ENCODE data around the gene SORBS2.

Gene SORBS2

DNA sequence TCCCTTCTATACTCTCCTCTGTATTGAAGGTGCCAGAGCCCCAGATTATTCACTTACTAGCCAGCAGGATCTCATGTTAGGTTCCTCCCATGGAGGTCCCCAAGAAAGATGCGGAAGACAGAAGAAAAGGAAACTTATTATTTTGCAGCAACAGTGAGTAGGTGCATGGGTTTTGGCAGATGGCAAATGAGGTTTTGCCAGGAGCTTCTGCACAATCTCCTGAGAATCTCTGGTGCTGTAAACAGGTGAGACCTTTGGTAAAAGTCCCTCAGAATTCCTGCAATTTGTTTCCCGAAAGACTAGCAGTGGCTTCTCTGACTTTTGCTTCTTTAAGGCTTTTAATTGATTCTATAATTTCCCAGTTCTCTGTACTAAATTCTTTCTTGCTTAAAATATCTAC lies 29.5 kb upstream of the SORBS2 start (continued):
- TF ChIP-seq, protein P1, sequence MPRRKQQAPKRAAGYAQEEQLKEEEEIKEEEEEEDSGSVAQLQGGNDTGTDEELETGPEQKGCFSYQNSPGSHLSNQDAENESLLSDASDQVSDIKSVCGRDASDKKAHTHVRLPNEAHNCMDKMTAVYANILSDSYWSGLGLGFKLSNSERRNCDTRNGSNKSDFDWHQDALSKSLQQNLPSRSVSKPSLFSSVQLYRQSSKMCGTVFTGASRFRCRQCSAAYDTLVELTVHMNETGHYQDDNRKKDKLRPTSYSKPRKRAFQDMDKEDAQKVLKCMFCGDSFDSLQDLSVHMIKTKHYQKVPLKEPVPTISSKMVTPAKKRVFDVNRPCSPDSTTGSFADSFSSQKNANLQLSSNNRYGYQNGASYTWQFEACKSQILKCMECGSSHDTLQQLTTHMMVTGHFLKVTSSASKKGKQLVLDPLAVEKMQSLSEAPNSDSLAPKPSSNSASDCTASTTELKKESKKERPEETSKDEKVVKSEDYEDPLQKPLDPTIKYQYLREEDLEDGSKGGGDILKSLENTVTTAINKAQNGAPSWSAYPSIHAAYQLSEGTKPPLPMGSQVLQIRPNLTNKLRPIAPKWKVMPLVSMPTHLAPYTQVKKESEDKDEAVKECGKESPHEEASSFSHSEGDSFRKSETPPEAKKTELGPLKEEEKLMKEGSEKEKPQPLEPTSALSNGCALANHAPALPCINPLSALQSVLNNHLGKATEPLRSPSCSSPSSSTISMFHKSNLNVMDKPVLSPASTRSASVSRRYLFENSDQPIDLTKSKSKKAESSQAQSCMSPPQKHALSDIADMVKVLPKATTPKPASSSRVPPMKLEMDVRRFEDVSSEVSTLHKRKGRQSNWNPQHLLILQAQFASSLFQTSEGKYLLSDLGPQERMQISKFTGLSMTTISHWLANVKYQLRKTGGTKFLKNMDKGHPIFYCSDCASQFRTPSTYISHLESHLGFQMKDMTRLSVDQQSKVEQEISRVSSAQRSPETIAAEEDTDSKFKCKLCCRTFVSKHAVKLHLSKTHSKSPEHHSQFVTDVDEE (CRISPR knock-in tag; IDR thresholded peaks at IDR 0.05) = no peak
- TF ChIP-seq OSR1 (CRISPR knock-in tag; IDR thresholded peaks at IDR 0.05) = no peak

DNA sequence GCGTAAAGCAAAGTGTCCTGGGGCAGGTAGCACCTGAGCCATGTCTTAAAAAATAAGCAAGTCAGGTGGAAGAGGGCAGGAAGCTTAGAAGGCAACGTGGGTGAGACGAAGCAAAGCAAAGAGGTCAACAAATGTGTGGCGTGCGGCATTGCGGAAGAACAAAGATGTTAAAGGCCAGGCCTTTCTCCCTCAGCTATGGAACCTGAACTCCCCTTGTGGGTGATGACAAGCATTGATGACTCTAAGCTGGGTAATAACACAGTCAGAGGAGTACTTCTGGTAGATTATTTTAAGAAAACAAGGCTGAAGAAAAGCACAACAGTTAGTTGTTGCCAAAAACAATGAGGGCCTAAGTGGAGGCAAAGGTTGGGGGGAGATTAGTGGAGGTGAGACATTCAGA lies 29.0 kb upstream of the SORBS2 start:
- no peak for TF ChIP-seq GLIS3 (CRISPR knock-in tag; IDR thresholded peaks at IDR 0.05)
- no peak for TF ChIP-seq PPARA (CRISPR knock-in tag; IDR thresholded peaks at IDR 0.05; ENCODE audit: borderline replicate concordance)
- TF ChIP-seq SNAI2 (CRISPR knock-in tag; IDR thresholded peaks at IDR 0.05) = no peak
- TF ChIP-seq ESRRG (CRISPR knock-in tag; IDR thresholded peaks at IDR 0.05) = no peak
- no peak for TF ChIP-seq ZFP30 (CRISPR knock-in tag; IDR thresholded peaks at IDR 0.05)
- TF ChIP-seq, protein P2, sequence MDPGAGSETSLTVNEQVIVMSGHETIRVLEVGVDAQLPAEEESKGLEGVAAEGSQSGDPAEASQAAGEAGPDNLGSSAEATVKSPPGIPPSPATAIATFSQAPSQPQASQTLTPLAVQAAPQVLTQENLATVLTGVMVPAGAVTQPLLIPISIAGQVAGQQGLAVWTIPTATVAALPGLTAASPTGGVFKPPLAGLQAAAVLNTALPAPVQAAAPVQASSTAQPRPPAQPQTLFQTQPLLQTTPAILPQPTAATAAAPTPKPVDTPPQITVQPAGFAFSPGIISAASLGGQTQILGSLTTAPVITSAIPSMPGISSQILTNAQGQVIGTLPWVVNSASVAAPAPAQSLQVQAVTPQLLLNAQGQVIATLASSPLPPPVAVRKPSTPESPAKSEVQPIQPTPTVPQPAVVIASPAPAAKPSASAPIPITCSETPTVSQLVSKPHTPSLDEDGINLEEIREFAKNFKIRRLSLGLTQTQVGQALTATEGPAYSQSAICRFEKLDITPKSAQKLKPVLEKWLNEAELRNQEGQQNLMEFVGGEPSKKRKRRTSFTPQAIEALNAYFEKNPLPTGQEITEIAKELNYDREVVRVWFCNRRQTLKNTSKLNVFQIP (CRISPR knock-in tag; IDR thresholded peaks at IDR 0.05; ENCODE audit: borderline replicate concordance, low read depth) = no peak
- TF ChIP-seq RARB (CRISPR knock-in tag; IDR thresholded peaks at IDR 0.05) = no peak
- no peak for TF ChIP-seq ZNF565 (CRISPR knock-in tag; conservative IDR thresholded peaks at IDR 0.05; ENCODE audit: low read depth)
- no peak for TF ChIP-seq CSDC2 (CRISPR knock-in tag; IDR thresholded peaks at IDR 0.05)
- TF ChIP-seq ZFP3 (CRISPR knock-in tag; IDR thresholded peaks at IDR 0.05) = no peak
- no peak for TF ChIP-seq ZNF70 (CRISPR knock-in tag; IDR thresholded peaks at IDR 0.05)
- no peak for TF ChIP-seq TCF4 (CRISPR knock-in tag; IDR thresholded peaks at IDR 0.05; ENCODE audit: borderline replicate concordance)
- no peak for TF ChIP-seq ZC3H10 (CRISPR knock-in tag; IDR thresholded peaks at IDR 0.05)
- TF ChIP-seq, protein P1 (CRISPR knock-in tag; IDR thresholded peaks at IDR 0.05) = no peak
- TF ChIP-seq, protein P3, sequence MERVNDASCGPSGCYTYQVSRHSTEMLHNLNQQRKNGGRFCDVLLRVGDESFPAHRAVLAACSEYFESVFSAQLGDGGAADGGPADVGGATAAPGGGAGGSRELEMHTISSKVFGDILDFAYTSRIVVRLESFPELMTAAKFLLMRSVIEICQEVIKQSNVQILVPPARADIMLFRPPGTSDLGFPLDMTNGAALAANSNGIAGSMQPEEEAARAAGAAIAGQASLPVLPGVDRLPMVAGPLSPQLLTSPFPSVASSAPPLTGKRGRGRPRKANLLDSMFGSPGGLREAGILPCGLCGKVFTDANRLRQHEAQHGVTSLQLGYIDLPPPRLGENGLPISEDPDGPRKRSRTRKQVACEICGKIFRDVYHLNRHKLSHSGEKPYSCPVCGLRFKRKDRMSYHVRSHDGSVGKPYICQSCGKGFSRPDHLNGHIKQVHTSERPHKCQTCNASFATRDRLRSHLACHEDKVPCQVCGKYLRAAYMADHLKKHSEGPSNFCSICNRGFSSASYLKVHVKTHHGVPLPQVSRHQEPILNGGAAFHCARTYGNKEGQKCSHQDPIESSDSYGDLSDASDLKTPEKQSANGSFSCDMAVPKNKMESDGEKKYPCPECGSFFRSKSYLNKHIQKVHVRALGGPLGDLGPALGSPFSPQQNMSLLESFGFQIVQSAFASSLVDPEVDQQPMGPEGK (CRISPR knock-in tag; IDR thresholded peaks at IDR 0.05; ENCODE audit: borderline replicate concordance) = no peak
- TF ChIP-seq, protein P4, sequence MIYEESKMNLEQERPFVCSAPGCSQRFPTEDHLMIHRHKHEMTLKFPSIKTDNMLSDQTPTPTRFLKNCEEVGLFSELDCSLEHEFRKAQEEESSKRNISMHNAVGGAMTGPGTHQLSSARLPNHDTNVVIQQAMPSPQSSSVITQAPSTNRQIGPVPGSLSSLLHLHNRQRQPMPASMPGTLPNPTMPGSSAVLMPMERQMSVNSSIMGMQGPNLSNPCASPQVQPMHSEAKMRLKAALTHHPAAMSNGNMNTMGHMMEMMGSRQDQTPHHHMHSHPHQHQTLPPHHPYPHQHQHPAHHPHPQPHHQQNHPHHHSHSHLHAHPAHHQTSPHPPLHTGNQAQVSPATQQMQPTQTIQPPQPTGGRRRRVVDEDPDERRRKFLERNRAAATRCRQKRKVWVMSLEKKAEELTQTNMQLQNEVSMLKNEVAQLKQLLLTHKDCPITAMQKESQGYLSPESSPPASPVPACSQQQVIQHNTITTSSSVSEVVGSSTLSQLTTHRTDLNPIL (CRISPR knock-in tag; IDR thresholded peaks at IDR 0.05; ENCODE audit: low read depth) = no peak
- no peak for TF ChIP-seq ZNF8 (CRISPR knock-in tag; IDR thresholded peaks at IDR 0.05)
- no peak for ATAC-seq

DNA sequence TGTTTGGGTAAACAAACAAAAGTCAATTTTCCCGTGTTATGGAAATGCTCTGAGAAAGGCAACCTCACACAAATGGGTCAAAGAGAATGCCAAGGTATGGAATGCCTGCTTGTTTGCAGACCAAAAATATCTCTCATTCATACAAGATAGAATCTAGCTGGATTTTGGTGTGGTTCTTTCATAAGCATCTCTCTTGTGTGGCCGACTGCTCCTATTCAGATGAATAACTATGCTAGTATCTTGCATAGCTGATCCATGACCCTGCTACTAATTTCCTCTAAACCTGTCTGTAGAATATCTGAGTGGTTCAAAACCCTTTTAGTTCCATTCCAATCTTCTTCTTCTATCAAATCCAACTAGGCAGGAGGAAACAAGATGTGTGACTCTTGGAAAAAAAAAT lies 28.2 kb upstream of the SORBS2 start:
- no peak for TF ChIP-seq ZC3H10 (CRISPR knock-in tag; IDR thresholded peaks at IDR 0.05)
- no peak for TF ChIP-seq ZNF70 (CRISPR knock-in tag; IDR thresholded peaks at IDR 0.05)
- no peak for TF ChIP-seq ZNF8 (CRISPR knock-in tag; IDR thresholded peaks at IDR 0.05)
- no peak for TF ChIP-seq GLIS3 (CRISPR knock-in tag; IDR thresholded peaks at IDR 0.05)
- 0 out of 2 replicates have a peak, but pooled peaks have one; percentile 17 for TF ChIP-seq ISL1 (CRISPR knock-in tag; IDR thresholded peaks at IDR 0.05)
- TF ChIP-seq ZFP30 (CRISPR knock-in tag; IDR thresholded peaks at IDR 0.05) = no peak
- peak; percentile 42 for ATAC-seq

All from SK-N-SH treated with all-trans-retinoic acid at 6 μM for 48 hours (cell line).